Breast epithelium (tissue), 3 donors: Measurements from ENCODE around the gene RAP2A.

Experiments used
- CTCF ChIP-seq, 3 donors: fragments of 450-650 bp; IDR thresholded peaks; one replicate each; pipeline ENCODE4 v1.5.1; 2016 to 2017; ENCODE audit warnings: antibody characterized with exemption in 3 of 3, mild to moderate bottlenecking in 3 of 3, moderate library complexity in 3 of 3
- POLR2AphosphoS5 ChIP-seq, 3 donors: sonication (generic); formaldehyde crosslinking; IDR thresholded peaks; one replicate each; pipeline ENCODE4 v1.6.1; 2017; ENCODE audit warnings: antibody characterized with exemption in 3 of 3

DNA sequence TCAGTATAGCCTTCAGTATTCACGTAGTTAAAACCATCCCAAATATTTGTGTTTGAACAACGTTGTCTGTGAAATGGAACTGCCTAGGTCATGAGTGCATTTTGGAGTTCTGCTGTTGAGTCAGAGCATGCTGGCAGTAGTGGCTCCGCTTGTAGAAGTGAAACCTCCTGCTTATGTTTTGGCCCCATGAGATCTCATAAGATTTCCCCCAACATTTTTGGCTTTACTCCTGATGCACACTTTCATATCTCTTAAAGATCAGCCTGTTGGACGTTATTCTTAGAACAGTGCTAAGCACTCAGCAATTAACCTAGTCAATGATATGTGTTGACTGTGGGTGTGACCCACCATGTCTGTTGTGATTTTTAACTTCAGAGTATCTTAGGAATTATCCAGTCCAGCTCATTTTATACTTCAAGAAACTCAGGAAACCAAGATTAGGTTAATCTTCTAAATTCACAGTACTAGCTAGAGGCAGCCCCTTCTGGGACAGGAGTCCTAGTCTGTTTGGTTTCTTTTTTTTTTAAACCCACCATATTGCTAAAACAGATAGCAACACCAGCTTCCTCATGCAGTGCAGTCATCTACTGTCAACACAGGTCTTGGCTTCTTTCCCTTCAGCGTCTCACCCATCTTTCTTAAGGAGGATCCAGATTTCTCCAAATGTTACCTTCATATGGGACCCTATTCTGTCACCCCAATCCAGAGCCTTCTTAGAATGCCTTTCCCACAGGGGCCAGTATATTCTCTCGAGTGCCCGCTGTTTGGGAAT lies 26.2 kb downstream of the RAP2A start:
- no peak for TF ChIP-seq CTCF (IDR thresholded peaks at IDR 0.05)
- no peak for TF ChIP-seq POLR2AphosphoS5 (IDR thresholded peaks at IDR 0.05)
